Measurements from ENCODE around the gene PURA.

PURA gene

GRCh38 chr5:140159014-140159927 is 45.4 kb downstream of the PURA start:
- no peak for DNase-seq (ENCODE audit: low read depth)

GRCh38 chr5:140162275-140162674 is 48.4 kb downstream of the PURA start:
- no peak for DNase-seq (ENCODE audit: low read depth)

- no peak for DNase-seq (ENCODE audit: low read depth)
These were observed 48.9 kb downstream of the PURA start for GRCh38 chr5:140162781-140163180.

- DNase-seq (ENCODE audit: low read depth) = no peak
These were observed 51.4 kb downstream of the PURA start for GRCh38 chr5:140165101-140165922.

- no peak for DNase-seq (ENCODE audit: low read depth)
These were observed 52.0 kb downstream of the PURA start for GRCh38 chr5:140165923-140166270.

- no peak for DNase-seq (ENCODE audit: low read depth)
These were observed 53.0 kb downstream of the PURA start for GRCh38 chr5:140166911-140167310.

GRCh38 chr5:140168371-140168770 is 54.5 kb downstream of the PURA start:
- DNase-seq (ENCODE audit: low read depth) = no peak

- no peak for DNase-seq (ENCODE audit: low read depth)
These were observed 55.5 kb downstream of the PURA start for GRCh38 chr5:140169410-140169809.

GRCh38 chr5:140172483-140172882 is 58.6 kb downstream of the PURA start:
- no peak for DNase-seq (ENCODE audit: low read depth)

- DNase-seq (ENCODE audit: low read depth) = no peak
These were observed 60.1 kb downstream of the PURA start for GRCh38 chr5:140174014-140174413.

- DNase-seq (ENCODE audit: low read depth) = no peak
These were observed 60.8 kb downstream of the PURA start, which contains the start of gene CYSTM1 for GRCh38 chr5:140174465-140175366. Gene CYSTM1 (plus strand): TSS chr5:140175188. CDS start chr5:140194466, 19,278 bp downstream.
